Panc1 (cell line): Measurements from ENCODE around the gene PEPD. TPM values are rescaled to one million over a fixed set of nuclear protein-coding genes. Genes with fewer than 3 reads are reported as not detected.

Source experiments
- ATAC-seq: fragments of 200-7000 bp; cut with Tn5 transposase; 2 replicates; pipeline ENCODE4 v1.9.1; 2020; ENCODE audit warnings: mild to moderate bottlenecking, moderate library complexity
- BruUV-seq: library from RNA; stranded (reverse); fragments of 400-500 nt; replicated peaks from 2 replicates; lab custom pipeline; 2021; lab: Mats Ljungman, UMichigan
- CTCF ChIA-PET: fragments of 300-600 bp; sonication (Branson Sonifier 250); formaldehyde crosslinking; loops from one replicate; lab custom pipeline; 2022; ENCODE audit warnings: antibody characterized with exemption; lab: Charles Lee
- POLR2A ChIA-PET: fragments of 300-600 bp; sonication (Branson Sonifier 250); formaldehyde crosslinking; loops from one replicate; lab custom pipeline; 2022; ENCODE audit warnings: antibody characterized with exemption; lab: Charles Lee
- DNase-seq: peaks from one replicate; pipeline ENCODE4 v3.0.0-alpha.2; 2010; ENCODE audit warnings: low read depth, low spot score
- H3K27ac ChIP-seq: 2 replicates; pipeline ENCODE4 v1.5.1; 2011; ENCODE audit warnings: mild to moderate bottlenecking, low read length, inconsistent platforms
- H3K27me3 ChIP-seq: fragments of 200-500 bp; sonication (Bioruptor generic); 2 replicates; pipeline ENCODE4 v1.6.0; 2014; ENCODE audit warnings: low read length, inconsistent platforms; ENCODE audit not compliant: control insufficient read depth, insufficient read depth
- H3K36me3 ChIP-seq: fragments of 200-500 bp; sonication (Bioruptor generic); 2 replicates; pipeline ENCODE4 v1.5.1; 2014; ENCODE audit warnings: inconsistent platforms, mild to moderate bottlenecking, low read length, moderate library complexity; ENCODE audit not compliant: control insufficient read depth, insufficient read depth
- H3K4me1 ChIP-seq: 2 replicates; pipeline ENCODE4 v1.5.1; 2011; ENCODE audit warnings: inconsistent platforms, mild to moderate bottlenecking, low read length, moderate library complexity; ENCODE audit not compliant: control insufficient read depth, insufficient read depth
- H3K4me3 ChIP-seq, 2 experiments: 2 replicates each; pipeline ENCODE4 v1.5.1; 2011 to 2012; ENCODE audit warnings: low read depth in 2 of 2, low read length in 2 of 2, mild to moderate bottlenecking in 2 of 2, inconsistent platforms in 1 of 2, moderate library complexity in 1 of 2
- H3K9me3 ChIP-seq: fragments of 200-500 bp; sonication (Bioruptor generic); 2 replicates; pipeline ENCODE4 v1.5.1; 2014; ENCODE audit warnings: low read depth, mild to moderate bottlenecking, inconsistent platforms, low read length, moderate library complexity; ENCODE audit not compliant: control insufficient read depth, insufficient read depth
- POLR2AphosphoS5 ChIP-seq: IDR thresholded peaks from 2 replicates; pipeline ENCODE4 v1.6.1; 2012; ENCODE audit warnings: mild to moderate bottlenecking, low read depth, low read length, moderate library complexity
- SIN3A ChIP-seq: IDR thresholded peaks from 2 replicates; pipeline ENCODE4 v1.6.1; 2012; ENCODE audit warnings: low read depth, mild to moderate bottlenecking, low read length, moderate library complexity, borderline replicate concordance; ENCODE audit not compliant: insufficient read depth
- TCF7L2 ChIP-seq: IDR thresholded peaks from 2 replicates; pipeline ENCODE4 v1.6.1; 2011; ENCODE audit warnings: mild to moderate bottlenecking, low read depth, low read length, inconsistent platforms
- in situ Hi-C: cut with HindIII; loops from 2 replicates; pipeline ENCODE4 v1.10.0; 2016; ENCODE audit warnings: low sequenced_read_pairs, low pct_unique_long_range_greater_than_20kb
- intact Hi-C: fragments of 100-400 bp; cut with micrococcal nuclease; formaldehyde crosslinking; loops from one replicate; pipeline ENCODE4 v1.10.0; 2022; ENCODE audit not compliant: unreplicated experiment
- total RNA-seq: library from RNA; stranded (reverse); gene quantifications from one replicate; pipeline ENCODE4 v1.2.1, GENCODE V29; 2021; ENCODE audit not compliant: unreplicated experiment
- TF ChIP-seq, protein P1 (sequence below), 2 experiments: IDR thresholded peaks; 2 replicates each; pipeline ENCODE4 v1.6.1; 2011 to 2012; ENCODE audit warnings: low read depth in 2 of 2, control low read depth in 1 of 2, low read length in 1 of 2, mild to moderate bottlenecking in 1 of 2, moderate library complexity in 1 of 2; ENCODE audit not compliant: insufficient read depth in 1 of 2
- TF ChIP-seq, protein P2 (sequence below): fragments of 450-650 bp; IDR thresholded peaks from 2 replicates; pipeline ENCODE4 v1.5.1; 2017; ENCODE audit warnings: mild to moderate bottlenecking

The PEPD gene
- total RNA-seq, 1 experiment from 2014 or later: 102 TPM

DNA sequence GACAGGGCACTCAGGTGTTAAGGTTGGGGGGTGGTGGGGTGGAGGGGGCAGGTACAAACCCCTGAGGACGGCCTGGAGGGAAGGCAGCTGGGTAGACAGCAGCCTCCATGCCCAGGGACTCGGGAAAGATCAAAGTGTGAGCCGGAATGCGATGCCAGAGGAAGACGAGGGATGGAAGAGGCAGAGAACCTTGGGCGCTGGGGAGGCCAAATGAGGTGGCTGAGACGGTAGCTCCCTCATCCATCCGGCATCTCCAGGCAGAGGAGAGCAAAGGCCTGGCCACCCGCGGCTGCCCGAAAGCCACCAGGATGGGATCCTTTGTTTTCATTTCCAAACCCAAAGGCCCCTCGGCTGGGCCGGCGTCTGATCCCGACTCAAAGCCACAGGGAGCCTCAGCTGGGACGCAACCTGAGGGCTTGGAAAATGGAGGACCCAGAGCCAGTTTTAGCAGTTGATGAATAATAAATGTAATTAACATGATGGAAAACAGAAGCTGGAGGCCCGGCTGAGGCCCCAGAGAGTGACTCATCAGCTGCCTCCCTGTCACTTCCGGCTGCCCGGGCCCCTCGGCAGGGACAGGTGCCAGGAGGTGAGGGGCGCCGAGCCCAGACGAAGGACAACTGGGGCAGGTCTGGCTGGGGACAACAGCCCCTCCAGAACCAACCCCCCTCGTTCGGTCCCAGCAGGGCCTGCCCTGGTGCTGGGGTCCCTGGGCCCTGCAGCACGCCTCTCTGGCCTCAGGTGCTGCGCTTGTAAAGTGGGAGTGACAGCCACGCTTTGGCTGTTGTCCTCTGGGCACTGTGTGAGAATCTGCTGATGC lies 86.5 kb downstream of the PEPD start:
- H3K4me3 ChIP-seq: no peak overlapping the region
- DNase-seq: no peak
- no peak for ATAC-seq
- no peaks in the 10 kb centered on the region for H3K36me3 ChIP-seq
- H3K27me3 ChIP-seq: no peaks in the 10 kb centered on the region
- ChIA-PET POLR2A (no interaction called here), CTCF (no interaction called here)
- BruUV-seq: no TSS peak
- in situ Hi-C loops (no loop called here), intact Hi-C loops (no loop called here)
- H3K27ac ChIP-seq: no peak overlapping the region
- peaks cover 7% of the 10 kb centered on the region; the same call in 1 of the 2 replicates for H3K4me1 ChIP-seq
- no peaks in the 10 kb centered on the region for H3K9me3 ChIP-seq
- TF ChIP-seq SIN3A (no peak), POLR2AphosphoS5 (no peak), TCF7L2 (no peak)
- TF ChIP-seq, protein P1, sequence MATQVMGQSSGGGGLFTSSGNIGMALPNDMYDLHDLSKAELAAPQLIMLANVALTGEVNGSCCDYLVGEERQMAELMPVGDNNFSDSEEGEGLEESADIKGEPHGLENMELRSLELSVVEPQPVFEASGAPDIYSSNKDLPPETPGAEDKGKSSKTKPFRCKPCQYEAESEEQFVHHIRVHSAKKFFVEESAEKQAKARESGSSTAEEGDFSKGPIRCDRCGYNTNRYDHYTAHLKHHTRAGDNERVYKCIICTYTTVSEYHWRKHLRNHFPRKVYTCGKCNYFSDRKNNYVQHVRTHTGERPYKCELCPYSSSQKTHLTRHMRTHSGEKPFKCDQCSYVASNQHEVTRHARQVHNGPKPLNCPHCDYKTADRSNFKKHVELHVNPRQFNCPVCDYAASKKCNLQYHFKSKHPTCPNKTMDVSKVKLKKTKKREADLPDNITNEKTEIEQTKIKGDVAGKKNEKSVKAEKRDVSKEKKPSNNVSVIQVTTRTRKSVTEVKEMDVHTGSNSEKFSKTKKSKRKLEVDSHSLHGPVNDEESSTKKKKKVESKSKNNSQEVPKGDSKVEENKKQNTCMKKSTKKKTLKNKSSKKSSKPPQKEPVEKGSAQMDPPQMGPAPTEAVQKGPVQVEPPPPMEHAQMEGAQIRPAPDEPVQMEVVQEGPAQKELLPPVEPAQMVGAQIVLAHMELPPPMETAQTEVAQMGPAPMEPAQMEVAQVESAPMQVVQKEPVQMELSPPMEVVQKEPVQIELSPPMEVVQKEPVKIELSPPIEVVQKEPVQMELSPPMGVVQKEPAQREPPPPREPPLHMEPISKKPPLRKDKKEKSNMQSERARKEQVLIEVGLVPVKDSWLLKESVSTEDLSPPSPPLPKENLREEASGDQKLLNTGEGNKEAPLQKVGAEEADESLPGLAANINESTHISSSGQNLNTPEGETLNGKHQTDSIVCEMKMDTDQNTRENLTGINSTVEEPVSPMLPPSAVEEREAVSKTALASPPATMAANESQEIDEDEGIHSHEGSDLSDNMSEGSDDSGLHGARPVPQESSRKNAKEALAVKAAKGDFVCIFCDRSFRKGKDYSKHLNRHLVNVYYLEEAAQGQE (IDR thresholded peaks at IDR 0.05; ENCODE audit: insufficient read depth in 1 of 2, low read depth in 2 of 2, low read length in 1 of 2): no peak
- TF ChIP-seq, protein P2, sequence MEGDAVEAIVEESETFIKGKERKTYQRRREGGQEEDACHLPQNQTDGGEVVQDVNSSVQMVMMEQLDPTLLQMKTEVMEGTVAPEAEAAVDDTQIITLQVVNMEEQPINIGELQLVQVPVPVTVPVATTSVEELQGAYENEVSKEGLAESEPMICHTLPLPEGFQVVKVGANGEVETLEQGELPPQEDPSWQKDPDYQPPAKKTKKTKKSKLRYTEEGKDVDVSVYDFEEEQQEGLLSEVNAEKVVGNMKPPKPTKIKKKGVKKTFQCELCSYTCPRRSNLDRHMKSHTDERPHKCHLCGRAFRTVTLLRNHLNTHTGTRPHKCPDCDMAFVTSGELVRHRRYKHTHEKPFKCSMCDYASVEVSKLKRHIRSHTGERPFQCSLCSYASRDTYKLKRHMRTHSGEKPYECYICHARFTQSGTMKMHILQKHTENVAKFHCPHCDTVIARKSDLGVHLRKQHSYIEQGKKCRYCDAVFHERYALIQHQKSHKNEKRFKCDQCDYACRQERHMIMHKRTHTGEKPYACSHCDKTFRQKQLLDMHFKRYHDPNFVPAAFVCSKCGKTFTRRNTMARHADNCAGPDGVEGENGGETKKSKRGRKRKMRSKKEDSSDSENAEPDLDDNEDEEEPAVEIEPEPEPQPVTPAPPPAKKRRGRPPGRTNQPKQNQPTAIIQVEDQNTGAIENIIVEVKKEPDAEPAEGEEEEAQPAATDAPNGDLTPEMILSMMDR: no peak

DNA sequence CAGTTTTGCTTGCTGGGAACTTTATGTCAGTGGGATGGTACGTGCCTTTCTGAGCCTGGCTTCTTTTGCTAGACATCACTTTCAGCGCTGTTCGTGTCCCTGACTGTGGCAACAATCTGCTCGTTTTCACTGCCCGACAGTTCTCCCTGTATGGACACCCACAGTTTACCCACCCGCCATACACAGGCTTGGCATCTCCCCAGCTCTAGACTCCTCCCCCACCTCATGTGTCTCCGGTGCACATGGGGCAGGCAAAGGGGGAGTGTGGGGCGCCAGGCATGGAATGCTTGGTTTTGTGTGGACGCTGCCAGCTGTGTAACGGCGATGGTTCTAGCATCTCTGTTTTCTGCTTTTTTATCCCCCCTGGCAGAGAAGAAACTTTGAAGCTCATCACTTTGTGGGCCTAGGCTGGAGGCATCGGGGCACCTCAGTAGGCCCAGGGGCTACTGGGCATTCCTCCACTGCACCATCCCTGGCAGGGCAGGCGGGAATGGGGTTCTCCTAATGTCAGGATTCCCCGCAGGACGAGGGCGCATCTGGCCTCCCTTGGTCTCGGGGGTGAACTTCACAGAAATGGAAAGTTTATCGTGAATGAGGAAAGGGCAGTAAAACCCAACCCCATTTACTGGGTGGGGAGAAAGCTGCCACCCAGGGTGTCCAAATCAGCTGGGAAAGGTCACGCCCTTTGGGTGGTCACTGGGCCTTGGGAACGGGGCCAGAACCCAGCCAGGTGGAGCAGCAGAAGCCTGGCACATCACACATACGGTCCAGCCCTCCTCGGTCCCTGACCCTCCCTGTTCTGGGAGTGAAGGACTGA lies 87.3 kb downstream of the PEPD start:
- ChIA-PET POLR2A (no interaction called here), CTCF (no interaction called here)
- Histone ChIP-seq H3K27me3 (no peaks in the 10 kb centered on the region), H3K27ac (no peak overlapping the region), H3K4me1 (peaks cover 7% of the 10 kb centered on the region; the same call in 1 of the 2 replicates), H3K9me3 (no peaks in the 10 kb centered on the region), H3K36me3 (no peaks in the 10 kb centered on the region), H3K4me3 (no peak overlapping the region)
- DNase-seq: no peak
- intact Hi-C loops (no loop called here), in situ Hi-C loops (no loop called here)
- TF ChIP-seq SIN3A: no peak
- no peak for TF ChIP-seq TCF7L2
- TF ChIP-seq, protein P2: no peak
- TF ChIP-seq POLR2AphosphoS5: no peak
- TF ChIP-seq, protein P1 (IDR thresholded peaks at IDR 0.05; ENCODE audit: insufficient read depth in 1 of 2, low read depth in 2 of 2, low read length in 1 of 2): no peak
- no TSS peak for BruUV-seq
- no peak for ATAC-seq
